Activated CD4-positive, alpha-beta T cell treated with anti-CD3 and anti-CD28 coated beads, Interleukin-2, amount 50 U/mL, for 48 hours (primary cell): ENCODE results near the gene TMEM33.

Experiments used
- DNase-seq, 2 experiments: peaks; one replicate each; pipeline ENCODE4 v3.0.0-alpha.2; 2020

Gene TMEM33

DNA sequence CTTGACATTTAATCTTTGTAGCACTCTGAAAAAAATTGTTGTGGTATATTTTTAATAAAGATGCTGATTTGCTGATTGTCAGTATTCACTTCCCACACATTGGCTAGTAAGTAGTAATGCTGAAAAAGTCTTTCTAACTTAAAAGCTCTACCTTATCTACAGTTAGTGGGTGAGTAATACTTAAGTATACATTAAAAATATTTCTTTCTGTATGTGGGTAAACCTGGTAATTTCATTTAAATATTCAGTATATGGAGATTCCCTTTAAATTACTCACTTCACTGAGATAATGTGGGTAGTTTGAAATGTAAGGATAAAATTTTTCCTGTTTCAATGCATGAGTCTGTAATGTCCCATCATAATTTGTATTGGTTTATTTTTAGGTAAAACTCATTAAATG is 5.6 kb downstream of the TMEM33 start:
- no peak for DNase-seq

DNA sequence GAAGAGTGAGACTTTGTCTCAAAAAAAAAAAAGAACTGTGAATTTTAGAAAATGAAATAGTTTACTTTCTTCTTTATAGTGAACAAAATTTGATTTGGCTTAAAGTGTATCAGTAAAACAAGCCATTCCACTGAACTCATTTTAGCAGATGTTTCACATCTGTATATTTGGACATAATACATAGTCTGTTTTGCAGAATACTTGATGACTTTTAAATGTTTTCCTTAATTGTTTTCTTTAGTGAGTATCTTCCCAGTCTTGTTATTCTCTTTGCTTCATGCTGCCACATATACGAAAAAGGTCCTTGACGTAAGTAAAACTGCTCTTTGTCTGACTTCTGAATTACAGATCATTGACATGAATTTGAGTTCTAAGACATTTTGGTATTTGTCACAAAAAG is 8.3 kb downstream of the TMEM33 start:
- DNase-seq: no peak

DNA sequence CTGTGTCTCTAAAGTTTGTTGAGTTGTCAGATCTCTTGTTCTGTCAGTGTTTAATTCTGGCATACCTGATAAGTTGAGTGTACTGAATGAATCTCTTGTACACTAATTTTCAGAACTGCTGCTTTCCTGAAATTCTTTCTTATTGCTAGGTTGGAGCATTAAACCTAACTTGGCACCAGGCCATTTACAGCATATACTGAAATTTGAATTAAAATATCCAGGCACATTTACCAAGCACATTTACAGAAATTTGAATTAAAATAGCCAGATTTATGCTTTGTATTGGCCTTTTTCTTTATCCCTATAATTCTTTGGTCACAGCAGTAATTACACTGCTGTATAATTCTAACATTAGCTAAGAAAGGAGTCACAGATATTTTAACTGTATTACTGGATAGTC is 8.9 kb downstream of the TMEM33 start:
- DNase-seq: no peak

DNA sequence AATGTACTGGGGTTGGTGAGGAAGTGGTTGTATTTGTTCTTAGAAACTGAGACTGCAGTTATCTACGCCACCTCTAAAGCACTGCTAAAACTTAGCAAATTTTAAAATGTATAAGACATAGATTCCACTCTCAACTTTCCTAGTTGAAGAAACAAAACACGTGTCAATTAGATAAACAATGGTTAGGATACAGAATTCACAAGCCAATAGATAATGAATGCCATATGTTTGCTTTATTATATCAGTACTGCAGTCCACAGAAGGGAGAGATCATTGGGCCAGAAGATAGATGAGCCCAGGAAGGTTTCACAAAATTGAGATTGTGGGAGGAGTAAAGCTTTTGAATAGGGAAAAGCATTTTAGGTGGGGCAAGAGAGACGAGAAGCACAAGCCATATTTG is 14.3 kb downstream of the TMEM33 start:
- DNase-seq: no peak

DNA sequence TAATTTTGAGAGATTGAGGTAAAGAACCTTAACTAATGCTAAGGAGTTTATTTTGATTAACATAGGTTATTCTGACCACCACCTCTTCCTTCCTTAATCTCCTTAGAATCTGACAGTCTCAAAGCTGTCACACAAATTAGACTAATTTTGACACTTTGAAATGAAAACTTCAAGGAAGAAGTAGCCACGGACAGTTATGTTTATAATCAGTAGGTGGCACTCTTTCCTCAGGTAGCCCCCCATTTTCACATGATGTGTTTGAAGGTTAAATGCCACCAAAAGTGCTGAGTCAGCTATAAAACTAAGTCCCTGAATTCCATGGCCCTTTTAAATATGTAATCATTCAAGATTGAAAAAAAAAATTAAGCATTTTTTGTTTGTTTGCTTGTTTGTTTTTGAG is 22.4 kb downstream of the TMEM33 start:
- no peak for DNase-seq

DNA sequence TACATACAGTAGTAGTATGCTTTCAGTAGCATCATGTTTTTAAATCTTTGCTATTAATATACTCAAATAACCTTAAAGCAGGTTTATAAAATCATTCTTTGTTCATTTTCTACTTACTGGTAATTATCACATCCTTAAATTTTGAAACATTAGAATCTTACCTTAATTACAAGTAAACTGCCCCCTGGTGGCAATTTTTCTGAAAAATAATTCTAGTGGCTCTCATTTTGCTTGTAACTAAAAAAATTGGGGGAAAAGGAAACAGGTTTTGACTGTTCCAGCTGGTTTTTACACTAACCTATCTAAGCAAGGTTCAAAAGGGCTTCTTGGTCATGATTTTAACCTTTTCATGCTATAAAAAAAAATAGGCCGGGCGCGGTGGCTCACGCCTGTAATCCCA is 27.9 kb downstream of the TMEM33 start:
- no peak for DNase-seq

DNA sequence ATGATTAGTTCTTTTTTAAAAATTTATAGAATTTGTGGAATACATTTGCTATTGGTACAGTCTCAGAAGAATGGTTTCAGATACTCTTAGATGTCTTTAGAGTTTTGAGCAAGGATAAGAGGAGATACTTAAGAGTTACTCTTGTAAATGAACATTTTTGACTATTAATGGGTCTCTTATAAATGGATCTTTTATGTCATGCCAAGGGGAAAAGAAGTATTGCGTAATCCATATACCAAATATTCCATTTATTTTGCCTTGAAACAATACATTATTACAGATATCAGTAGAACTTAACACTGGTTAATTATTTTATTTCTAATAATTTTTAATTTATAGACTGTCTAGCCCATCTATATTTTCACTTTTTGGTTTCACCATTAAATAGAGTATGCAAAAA is 29.2 kb downstream of the TMEM33 start:
- DNase-seq: no peak

DNA sequence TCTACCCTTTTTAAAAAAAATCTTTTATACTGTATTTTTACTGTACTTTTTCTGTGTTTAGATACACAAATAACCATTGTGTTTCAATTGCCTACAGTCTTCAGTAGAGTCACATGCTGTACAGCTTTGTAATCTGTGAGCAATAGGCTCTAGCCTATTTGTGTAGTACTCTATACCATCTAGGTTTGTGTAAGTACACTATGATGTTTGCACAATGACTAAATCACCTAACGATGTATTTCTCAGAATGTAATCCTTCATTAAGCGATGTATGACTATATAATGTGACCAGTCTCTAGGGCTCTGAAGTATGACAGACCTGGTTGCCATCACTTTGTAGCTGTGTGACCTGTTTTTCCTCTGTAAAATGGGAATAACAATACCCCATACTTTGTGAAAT is 32.2 kb downstream of the TMEM33 start:
- DNase-seq: no peak

DNA sequence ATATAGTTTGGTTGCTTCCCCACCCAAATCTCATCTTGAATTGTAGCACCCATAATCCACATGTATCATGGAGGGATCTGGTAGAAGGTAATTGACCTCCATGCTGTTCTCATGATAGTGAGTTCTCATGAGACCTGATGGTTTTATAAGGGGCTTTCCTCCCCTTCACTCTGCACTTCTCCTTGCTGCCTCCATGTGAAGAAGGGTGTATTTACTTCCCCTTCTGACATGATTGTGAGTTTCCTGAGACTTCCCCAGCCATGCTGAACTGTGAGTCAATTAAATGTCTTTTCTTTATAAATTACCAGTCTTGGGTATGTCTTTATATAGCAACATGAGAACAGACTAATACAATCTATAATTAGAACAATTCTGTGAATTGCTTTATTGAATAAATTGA is 34.4 kb downstream of the TMEM33 start:
- DNase-seq: no peak

DNA sequence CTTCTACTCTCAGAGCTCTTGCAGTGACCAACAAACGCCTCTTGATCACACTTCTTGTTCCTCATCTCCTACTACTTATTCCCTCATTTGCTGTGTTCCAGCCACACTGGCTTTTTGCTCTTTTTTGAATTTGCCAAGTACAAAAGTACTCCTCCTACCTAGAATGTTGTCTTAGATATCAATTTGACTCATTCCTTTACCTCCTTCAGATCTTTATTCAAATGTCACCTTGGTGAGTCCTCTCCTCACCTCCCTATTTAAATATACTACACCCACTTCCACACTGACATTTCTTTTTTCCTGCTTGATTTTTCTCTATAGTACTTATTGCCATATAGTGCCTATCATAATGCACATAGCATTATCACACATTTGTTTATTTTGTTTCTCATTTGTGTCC is 40.1 kb downstream of the TMEM33 start:
- DNase-seq: no peak

DNA sequence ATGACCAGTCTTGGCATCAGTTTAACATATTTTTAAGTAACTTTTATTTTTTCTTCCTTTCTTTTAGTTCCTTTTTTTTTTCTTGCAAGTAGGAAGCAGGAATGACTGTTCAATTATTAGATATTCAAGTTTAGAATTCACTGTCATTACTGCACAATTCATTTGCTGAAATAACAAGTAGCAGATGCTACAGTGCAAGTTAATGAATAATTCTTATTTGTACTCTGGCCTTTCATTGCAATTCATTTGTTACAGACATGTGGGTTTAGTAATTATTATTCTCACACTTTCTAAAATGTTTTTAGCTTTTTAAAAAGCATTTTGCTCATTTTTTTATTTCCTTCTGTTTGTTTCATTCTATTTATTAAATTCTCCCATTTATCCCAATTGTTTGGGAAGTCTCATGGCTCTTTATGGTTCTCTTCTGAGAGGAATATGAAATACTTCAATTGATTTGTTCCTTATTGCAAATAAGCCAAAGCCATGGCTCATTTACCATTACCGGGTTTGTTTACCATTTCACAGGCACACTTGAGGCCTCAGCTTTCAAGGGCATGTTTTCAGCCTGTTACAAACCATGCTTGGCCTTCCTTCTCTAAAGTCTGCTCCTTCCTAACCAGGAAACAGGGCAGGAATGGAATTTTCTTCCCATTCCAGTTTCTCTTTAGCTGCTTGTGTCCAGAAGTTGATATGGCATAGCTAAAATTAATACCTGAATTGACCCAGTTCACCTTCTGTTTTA is 41.7 kb downstream of the TMEM33 start:
- DNase-seq: no peak

DNA sequence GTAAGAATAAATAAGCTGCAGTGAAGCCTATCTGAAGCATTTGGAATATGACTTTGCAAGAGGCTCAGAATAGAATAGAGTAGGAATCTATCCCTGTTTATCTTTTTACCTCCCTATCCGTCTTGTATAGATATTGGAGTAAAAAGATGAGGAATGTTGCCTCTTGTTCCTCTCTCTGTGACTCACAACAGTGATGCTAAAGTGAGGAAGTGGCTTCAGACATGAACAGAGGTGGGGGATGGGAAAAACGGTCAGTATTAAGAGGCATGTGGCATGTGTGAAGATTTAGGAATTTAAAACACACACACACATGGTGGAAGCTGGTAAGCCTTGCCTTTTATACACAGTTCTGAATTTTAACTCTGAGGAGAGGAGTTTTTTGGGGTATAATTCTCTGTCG is 42.5 kb downstream of the TMEM33 start:
- DNase-seq: no peak

DNA sequence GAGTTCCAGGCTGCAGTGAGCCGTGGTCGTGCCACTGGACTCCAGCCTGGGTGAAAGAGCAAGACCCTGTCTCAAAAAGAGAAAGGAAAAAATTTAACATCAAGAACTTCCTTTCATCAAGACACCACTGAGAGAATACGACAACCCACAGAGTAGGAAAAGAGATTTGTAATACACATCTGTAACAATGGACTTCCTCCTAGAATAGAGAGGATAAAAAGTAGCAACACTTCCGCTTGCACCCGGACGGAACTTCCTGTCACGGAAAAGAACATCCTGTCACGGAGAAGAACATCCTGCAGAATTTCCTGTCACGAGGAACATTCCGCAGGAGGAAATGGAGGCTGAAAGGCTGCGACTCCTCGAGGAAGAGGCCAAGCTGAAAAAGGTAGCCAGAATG is 46.2 kb downstream of the TMEM33 start, which contains the start of gene DCAF4L1:
Gene DCAF4L1 (plus strand): TSS at position 301 of the 400 bp plus-strand sequence. CDS start 37 bp downstream, at position 338.
- DNase-seq: no peak

DNA sequence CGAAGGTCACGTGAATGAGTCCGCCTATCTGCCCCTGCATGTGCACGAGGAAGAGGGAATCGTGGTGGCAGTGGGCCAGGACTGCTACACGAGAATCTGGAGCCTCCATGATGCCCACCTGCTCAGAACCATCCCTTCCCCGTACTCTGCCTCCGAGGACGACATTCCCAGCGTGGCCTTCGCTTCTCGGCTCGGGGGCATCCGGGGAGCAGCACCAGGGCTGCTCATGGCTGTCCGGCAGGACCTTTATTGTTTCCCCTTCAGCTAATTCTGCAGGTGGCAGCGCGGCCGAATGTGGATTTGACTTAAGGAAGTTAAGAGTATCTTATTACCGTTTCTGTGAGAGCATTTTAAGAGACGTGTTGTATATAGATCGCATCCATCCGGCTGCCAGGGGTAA is 47.5 kb downstream of the TMEM33 start:
- DNase-seq: no peak

DNA sequence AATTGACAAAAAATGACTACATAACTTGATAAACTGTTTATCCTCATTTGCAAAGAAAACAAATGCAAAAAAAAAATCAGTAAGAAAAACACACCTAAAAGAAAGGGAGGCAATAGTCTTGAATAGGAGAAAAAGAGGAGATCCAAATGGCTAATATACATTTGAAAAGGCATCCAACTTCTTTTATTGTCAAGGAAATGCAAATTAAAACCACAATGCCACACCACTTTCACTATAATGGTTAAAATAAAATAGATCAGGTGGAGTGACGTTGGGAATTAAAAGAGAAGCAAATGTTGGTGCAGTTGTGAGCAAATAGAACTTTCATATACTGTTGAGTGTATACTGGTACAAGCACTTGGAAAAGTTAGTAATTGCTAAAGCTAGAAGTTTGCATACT is 49.9 kb downstream of the TMEM33 start:
- DNase-seq: no peak

DNA sequence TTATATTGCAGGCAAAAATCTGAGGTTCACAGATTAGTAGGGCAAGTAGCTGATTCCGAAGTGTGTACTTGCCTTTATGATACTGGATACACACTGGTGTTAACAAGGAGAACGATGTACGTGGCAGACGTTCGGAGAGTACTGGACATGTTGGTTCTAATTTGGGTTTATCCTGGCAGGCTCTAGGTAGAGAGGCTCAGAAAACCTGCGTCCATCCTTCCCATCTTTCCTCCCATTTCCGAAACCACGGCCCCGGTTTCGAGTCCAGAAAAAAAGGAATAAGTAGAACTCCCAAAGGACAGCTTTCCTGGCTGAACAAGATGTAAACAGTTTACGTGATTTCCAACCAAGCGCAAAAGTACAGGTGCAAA is 54.8 kb downstream of the TMEM33 start:
- DNase-seq: peak in 1 of 2 experiments; percentile 12

DNA sequence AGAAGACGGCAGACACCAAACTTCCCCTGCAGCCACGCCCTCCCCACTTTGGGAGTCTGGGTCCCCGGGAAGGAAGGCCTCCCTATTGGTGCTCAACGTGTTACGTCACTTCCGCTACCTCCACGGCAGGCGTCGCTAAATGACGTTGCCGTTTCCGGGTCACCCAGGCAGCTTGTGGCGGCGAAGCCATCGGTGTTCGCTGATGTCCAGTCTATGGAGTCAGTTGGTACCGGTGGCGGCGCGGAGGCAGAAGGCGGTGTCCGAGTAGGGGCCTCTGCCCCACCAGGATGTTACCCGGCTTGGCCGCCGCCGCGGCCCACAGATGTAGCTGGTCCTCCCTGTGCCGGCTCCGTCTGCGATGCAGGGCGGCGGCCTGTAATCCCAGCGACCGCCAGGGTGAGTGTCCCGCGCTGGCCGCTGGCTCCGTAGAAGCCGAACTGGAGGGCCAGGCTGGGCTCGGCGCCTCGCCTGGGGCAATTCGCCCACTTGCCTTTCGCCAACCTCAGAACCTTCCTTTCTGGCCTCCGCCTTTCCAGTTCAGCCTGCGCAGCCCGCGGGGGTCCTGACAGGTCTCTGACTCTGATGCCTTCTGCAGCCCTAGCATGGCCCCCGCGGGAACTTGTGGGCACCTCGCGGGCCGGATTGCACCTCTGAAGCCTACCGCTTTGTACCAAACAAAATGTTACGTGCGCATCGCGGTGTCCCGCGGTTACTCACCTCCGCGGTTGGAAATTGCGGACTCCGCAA is 55.3 kb downstream of the TMEM33 start, which contains the start of gene SLC30A9:
Gene SLC30A9 (plus strand): TSS at position 166 of the 747 bp plus-strand sequence. CDS start 122 bp downstream, at position 288.
- peak; percentile 90 to 93 for DNase-seq

DNA sequence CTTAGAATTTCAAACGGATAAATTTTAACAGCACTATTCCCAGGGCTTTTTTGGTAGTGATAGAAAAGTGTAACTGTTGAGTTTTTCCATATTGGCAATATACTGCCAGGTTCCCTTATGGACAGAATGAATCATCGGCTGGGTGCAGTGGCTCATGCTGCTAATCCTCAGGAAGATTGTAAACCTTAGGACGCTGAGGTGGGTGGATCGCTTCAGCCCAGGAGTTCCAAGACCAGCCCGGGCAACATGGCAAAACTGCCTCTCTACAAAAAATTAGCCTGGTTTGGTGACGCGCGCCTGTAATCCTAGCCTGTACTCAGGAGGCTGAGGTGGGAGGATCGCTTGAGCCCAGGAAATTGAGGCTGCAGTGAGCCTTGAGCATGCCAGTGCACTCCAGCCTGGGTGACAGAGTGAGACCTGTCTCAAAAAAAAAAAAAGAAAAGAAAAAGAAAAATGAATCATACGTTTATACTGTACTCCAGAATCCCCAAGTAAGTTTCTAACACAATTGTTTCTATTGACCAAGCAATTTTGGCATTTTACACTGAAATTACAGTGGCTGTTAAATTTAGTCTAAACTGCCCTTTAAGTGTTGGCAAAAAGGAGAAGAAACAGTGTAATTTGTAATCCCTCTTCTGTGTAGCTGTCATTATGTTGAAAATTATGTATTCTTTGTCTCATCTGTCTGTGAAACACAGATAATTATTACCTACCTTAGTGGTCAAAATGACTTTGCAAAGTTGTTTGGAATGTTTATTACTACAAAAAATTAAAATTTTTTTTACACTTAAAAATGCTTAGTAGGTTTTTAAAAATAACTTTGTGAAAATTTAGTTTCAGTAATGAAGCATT is 56.9 kb downstream of the TMEM33 start:
- no peak for DNase-seq

DNA sequence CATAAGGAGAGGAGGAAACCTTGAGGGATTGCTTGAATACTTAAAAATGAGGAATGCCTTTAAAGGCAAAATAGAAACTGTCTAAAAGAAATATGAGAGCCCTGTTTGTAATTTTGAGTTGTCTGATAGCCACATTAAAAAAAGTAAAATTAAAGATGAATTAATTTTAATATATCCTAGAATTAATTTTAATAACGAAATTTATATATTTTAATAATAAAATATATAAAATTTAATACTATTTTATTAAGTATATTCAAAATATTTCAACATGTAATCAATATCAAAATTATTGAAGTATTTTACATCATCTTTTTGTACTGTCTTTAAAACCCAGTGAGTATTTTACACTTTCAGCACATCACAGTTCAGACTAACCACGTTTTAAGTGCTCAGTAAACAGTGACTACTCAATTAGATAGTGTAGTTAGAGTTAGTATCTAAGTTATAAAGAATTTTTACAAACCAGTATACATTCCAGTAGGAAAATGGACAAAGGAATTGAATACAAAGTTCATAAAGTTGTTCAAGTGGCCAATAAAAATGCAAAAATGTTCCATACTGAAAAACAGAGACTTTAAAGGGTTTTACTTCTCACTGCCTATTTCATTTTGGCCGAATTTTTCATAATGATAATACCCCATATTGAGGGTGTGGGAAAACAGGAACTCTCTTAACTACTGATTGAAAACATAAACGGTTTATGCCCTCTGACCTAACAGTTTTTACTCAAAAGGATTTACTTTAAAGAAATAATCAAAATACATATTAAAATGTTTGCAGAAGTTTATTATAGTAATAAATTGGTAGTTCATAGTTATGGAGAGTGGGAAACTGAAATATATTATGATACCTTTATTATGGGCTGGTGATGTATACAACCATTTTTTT is 58.0 kb downstream of the TMEM33 start:
- no peak for DNase-seq

DNA sequence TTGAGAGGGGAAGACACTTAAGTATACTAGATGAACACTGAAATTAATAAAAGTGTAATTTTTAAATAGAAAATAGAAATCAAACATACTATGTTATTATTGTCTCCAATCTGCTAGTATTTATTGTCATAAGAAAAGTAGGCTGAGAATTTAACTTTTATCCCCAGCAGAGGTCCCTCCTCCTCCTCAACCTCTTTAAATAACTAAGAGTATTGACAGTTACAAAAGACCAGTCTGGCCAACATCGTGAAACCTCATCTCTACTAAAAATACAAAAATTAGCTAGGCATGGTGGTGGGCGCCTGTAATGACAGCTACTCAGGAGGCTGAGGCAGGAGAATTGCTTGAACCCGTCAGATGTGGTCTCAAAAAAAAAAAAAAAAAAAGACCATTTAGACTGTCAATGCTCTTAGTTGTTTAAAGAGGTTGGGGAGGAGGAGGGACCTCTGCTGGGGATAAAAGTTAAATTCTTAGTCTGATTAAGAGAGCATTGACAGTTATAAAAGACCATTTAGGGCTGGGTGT is 59.3 kb downstream of the TMEM33 start:
- no peak for DNase-seq

DNA sequence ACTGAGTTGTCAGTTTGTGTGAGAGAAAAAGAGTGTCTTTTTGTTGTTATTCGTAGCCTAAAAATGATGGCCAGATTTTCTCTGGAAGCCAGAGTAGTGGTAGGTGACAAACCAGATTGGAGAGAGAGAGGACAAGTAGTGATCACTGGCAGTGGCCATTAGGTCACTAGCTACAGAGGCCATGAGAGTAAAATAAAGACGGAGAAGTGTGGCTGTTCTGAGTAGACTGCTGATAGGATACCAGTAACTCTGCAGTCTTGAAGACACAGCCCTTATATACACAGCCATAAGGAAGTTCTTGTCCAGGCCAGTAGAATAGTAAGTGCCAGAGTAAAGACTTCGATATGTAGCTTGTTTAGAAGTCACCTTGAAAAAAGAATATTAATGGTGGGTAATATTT is 62.8 kb downstream of the TMEM33 start:
- no peak for DNase-seq

DNA sequence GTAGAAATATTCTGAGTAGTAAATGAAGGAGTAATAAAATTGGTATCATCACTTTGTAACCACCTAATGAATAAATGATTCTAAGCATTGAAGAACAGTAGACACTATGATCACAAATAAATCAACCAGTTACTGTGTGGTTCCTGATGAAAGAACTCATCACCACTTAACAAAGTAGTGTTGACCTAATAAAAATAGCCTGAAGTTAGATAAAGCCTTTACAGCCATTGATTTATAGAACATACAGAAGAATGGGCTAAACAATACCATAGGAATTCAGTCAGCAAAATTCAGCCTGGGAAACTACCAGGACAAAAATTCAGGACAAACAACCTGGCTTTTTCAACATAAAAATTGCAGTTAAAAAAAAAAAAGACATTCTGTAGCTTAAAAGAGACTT is 64.1 kb downstream of the TMEM33 start:
- DNase-seq: no peak
